ENCODE data around the gene VWA8. TPM values are rescaled to one million over a fixed set of nuclear protein-coding genes. Genes with fewer than 3 reads are reported as not detected.

VWA8 gene
- total RNA-seq, 4 donors from 2014 or later: 19.5 to 26.2 (median 21.6) TPM

GRCh38 chr13:41702540-41702939 is 258.4 kb downstream of the VWA8 start:
- no peak for DNase-seq (ENCODE audit: extremely low spot score)
- TF ChIP-seq EP300 (IDR thresholded peaks at IDR 0.05) (no peak), CTCF (IDR thresholded peaks at IDR 0.05) (no peak), POLR2A (IDR thresholded peaks at IDR 0.05; ENCODE audit: low read depth) (no peak), POLR2AphosphoS5 (IDR thresholded peaks at IDR 0.05) (no peak)
- H3K9me3 ChIP-seq: no peaks in the 10 kb centered on the region
- H3K27ac ChIP-seq (replicated peaks in 1 of 4): no peak overlapping the region
- no peaks in the 10 kb centered on the region for H3K36me3 ChIP-seq
- intact Hi-C loops (cut with DNase I): loop anchor here (10.0 kb wide), 1 partner anchor 122 kb away; no protein-coding TSS in a partner anchor
- H3K27me3 ChIP-seq: no peaks in the 10 kb centered on the region
- WGBS: 75% methylated on average over 2 of the region's 2 CpGs
- H3K4me1 ChIP-seq: peaks cover 31 to 52% (median 36%) of the 10 kb centered on the region in 4 donors
- H3K4me3 ChIP-seq: no peak overlapping the region

- intact Hi-C loops (cut with DNase I): loop anchor here (10.0 kb wide), 1 partner anchor 123 kb away; no protein-coding TSS in a partner anchor
- TF ChIP-seq POLR2AphosphoS5 (IDR thresholded peaks at IDR 0.05): no peak
- TF ChIP-seq EP300 (IDR thresholded peaks at IDR 0.05): no peak
- TF ChIP-seq POLR2A (IDR thresholded peaks at IDR 0.05; ENCODE audit: low read depth): no peak
- TF ChIP-seq CTCF (IDR thresholded peaks at IDR 0.05): no peak
- no peak overlapping the region for H3K4me3 ChIP-seq
- no peak for DNase-seq (ENCODE audit: extremely low spot score)
- H3K27me3 ChIP-seq: no peaks in the 10 kb centered on the region
- H3K36me3 ChIP-seq: no peaks in the 10 kb centered on the region
- H3K9me3 ChIP-seq: no peaks in the 10 kb centered on the region
- H3K27ac ChIP-seq (replicated peaks in 1 of 4): no peak overlapping the region
- H3K4me1 ChIP-seq: peaks cover 22 to 47% (median 28%) of the 10 kb centered on the region in 4 donors
- 79% methylated on average over 3 of the region's 3 CpGs for WGBS
Measured at GRCh38 chr13:41701676-41702075, 259.2 kb downstream of the VWA8 start.

GRCh38 chr13:41700790-41701310 is 260.1 kb downstream of the VWA8 start:
- no peak overlapping the region for H3K4me3 ChIP-seq
- intact Hi-C loops (cut with DNase I): loop anchor here (10.0 kb wide), 1 partner anchor 124 kb away; no protein-coding TSS in a partner anchor

GRCh38 chr13:41699759-41700158 is 261.1 kb downstream of the VWA8 start:
- Histone ChIP-seq H3K4me1 (peaks cover 25 to 49% (median 32%) of the 10 kb centered on the region in 4 donors), H3K9me3 (no peaks in the 10 kb centered on the region), H3K27me3 (no peaks in the 10 kb centered on the region), H3K36me3 (no peaks in the 10 kb centered on the region), H3K27ac (replicated peaks in 1 of 4) (no peak overlapping the region), H3K4me3 (no peak overlapping the region)
- DNase-seq (ENCODE audit: extremely low spot score): no peak
- TF ChIP-seq CTCF (IDR thresholded peaks at IDR 0.05) (no peak), EP300 (IDR thresholded peaks at IDR 0.05) (no peak), POLR2A (IDR thresholded peaks at IDR 0.05; ENCODE audit: low read depth) (no peak), POLR2AphosphoS5 (IDR thresholded peaks at IDR 0.05) (no peak)
- intact Hi-C loops (cut with DNase I): loop anchor here (10.0 kb wide), 1 partner anchor 125 kb away; no protein-coding TSS in a partner anchor
- 95% methylated on average over 1 of the region's 1 CpG for WGBS

More at GRCh38 chr13:41700790-41701310, 260.1 kb downstream of the VWA8 start:
- no peaks in the 10 kb centered on the region for H3K27me3 ChIP-seq
- H3K4me1 ChIP-seq: peaks cover 17 to 47% (median 24%) of the 10 kb centered on the region in 4 donors
- no peaks in the 10 kb centered on the region for H3K36me3 ChIP-seq
- TF ChIP-seq EP300 (IDR thresholded peaks at IDR 0.05) (no peak), POLR2A (IDR thresholded peaks at IDR 0.05; ENCODE audit: low read depth) (no peak), CTCF (IDR thresholded peaks at IDR 0.05) (no peak), POLR2AphosphoS5 (IDR thresholded peaks at IDR 0.05) (no peak)
- H3K9me3 ChIP-seq: no peaks in the 10 kb centered on the region
- no peak for DNase-seq (ENCODE audit: extremely low spot score)
- H3K27ac ChIP-seq (replicated peaks in 1 of 4): peak overlapping the region in 1 of 4 donors; percentile 17
